Effector memory CD4-positive, alpha-beta T cell (primary cell): ENCODE measurements around the gene ADAP1.
"Not testable (repeated sequence)": the region's sequence is repeated elsewhere in the genome, so short reads cannot be mapped to it uniquely, and the experiment has no call there.

ENCODE experiments used
- DNase-seq, 3 donors: peaks; one replicate each; pipeline ENCODE4 v3.0.0-alpha.2; 2020
- H3K27ac ChIP-seq: 2 replicates; pipeline ENCODE4 v1.7.0; 2013; ENCODE audit warnings: mild to moderate bottlenecking, low read length, moderate library complexity; ENCODE audit not compliant: insufficient read depth, poor library complexity, severe bottlenecking
- H3K27me3 ChIP-seq: replicated peaks from 2 replicates; pipeline ENCODE4 v1.7.0; 2013; ENCODE audit warnings: mild to moderate bottlenecking, low read length; ENCODE audit not compliant: insufficient read depth, control insufficient read depth, poor library complexity, severe bottlenecking
- H3K36me3 ChIP-seq: 2 replicates; pipeline ENCODE4 v1.7.0; 2013; ENCODE audit warnings: mild to moderate bottlenecking, low read length, moderate library complexity; ENCODE audit not compliant: control insufficient read depth, insufficient read depth
- H3K4me1 ChIP-seq: 2 replicates; pipeline ENCODE4 v1.7.0; 2013; ENCODE audit warnings: low read length, mild to moderate bottlenecking; ENCODE audit not compliant: control insufficient read depth, insufficient read depth, poor library complexity, severe bottlenecking
- H3K4me3 ChIP-seq: 2 replicates; pipeline ENCODE4 v1.7.0; 2013; ENCODE audit warnings: low read length, low read depth, mild to moderate bottlenecking; ENCODE audit not compliant: insufficient read depth, poor library complexity, severe bottlenecking
- H3K9me3 ChIP-seq: 2 replicates; pipeline ENCODE4 v1.7.0; 2013; ENCODE audit warnings: mild to moderate bottlenecking, low read length, moderate library complexity; ENCODE audit not compliant: control insufficient read depth

The ADAP1 gene

GRCh38 chr7:913736-914520, 40.6 kb downstream of the ADAP1 start:
- H3K36me3 ChIP-seq = no peaks in the 10 kb centered on the region
- no peak for DNase-seq
- H3K4me3 ChIP-seq = no peak overlapping the region
- no peaks in the 10 kb centered on the region for H3K9me3 ChIP-seq
- no peaks in the 10 kb centered on the region for H3K27me3 ChIP-seq
- H3K4me1 ChIP-seq = peaks cover 7% of the 10 kb centered on the region
- no peak overlapping the region for H3K27ac ChIP-seq

- no peaks in the 10 kb centered on the region for H3K9me3 ChIP-seq
- H3K4me3 ChIP-seq = no peak overlapping the region
- no peaks in the 10 kb centered on the region for H3K27me3 ChIP-seq
- H3K36me3 ChIP-seq = no peaks in the 10 kb centered on the region
- peaks cover 14% of the 10 kb centered on the region for H3K4me1 ChIP-seq
- no peak for DNase-seq
- no peak overlapping the region for H3K27ac ChIP-seq
Measured at GRCh38 chr7:911791-912480, 42.5 kb downstream of the ADAP1 start.

- Histone ChIP-seq H3K9me3 (no peaks in the 10 kb centered on the region), H3K4me1 (peaks cover 14% of the 10 kb centered on the region), H3K4me3 (no peak overlapping the region), H3K27me3 (no peaks in the 10 kb centered on the region), H3K36me3 (no peaks in the 10 kb centered on the region), H3K27ac (no peak overlapping the region)
- no peak for DNase-seq
Measured at GRCh38 chr7:910931-911431, 43.5 kb downstream of the ADAP1 start.

- Histone ChIP-seq H3K9me3 (no peaks in the 10 kb centered on the region), H3K27me3 (no peaks in the 10 kb centered on the region), H3K4me1 (peaks cover 14% of the 10 kb centered on the region), H3K27ac (no peak overlapping the region), H3K36me3 (no peaks in the 10 kb centered on the region), H3K4me3 (no peak overlapping the region)
- DNase-seq = no peak
Measured at GRCh38 chr7:910441-910861, 44.0 kb downstream of the ADAP1 start.

- no peaks in the 10 kb centered on the region for H3K9me3 ChIP-seq
- peaks cover 14% of the 10 kb centered on the region for H3K4me1 ChIP-seq
- H3K36me3 ChIP-seq = no peaks in the 10 kb centered on the region
- no peak for DNase-seq
- peak overlapping the region; percentile 28 for H3K4me3 ChIP-seq
- H3K27ac ChIP-seq = no peak overlapping the region
- H3K27me3 ChIP-seq = no peaks in the 10 kb centered on the region
Measured at GRCh38 chr7:909358-910329, 44.8 kb downstream of the ADAP1 start.

- peak; percentile 29 to 44 (median 33) for DNase-seq
- not testable (repeated sequence) for H3K27me3 ChIP-seq, H3K27ac ChIP-seq, H3K9me3 ChIP-seq, H3K36me3 ChIP-seq
- Histone ChIP-seq H3K4me1 (peaks cover 14% of the 10 kb centered on the region), H3K4me3 (peak overlapping the region; percentile 31)
Measured at GRCh38 chr7:908591-909357, 45.7 kb downstream of the ADAP1 start.

- Histone ChIP-seq H3K4me3 (peak overlapping the region; percentile 31), H3K36me3 (no peaks in the 10 kb centered on the region), H3K9me3 (no peaks in the 10 kb centered on the region), H3K27me3 (no peaks in the 10 kb centered on the region), H3K27ac (no peak overlapping the region), H3K4me1 (peaks cover 14% of the 10 kb centered on the region)
- DNase-seq = no peak
Measured at GRCh38 chr7:908159-908581, 46.3 kb downstream of the ADAP1 start.

GRCh38 chr7:907158-907980, 47.1 kb downstream of the ADAP1 start:
- H3K4me3 ChIP-seq = no peak overlapping the region
- peaks cover 14% of the 10 kb centered on the region for H3K4me1 ChIP-seq
- no peak for DNase-seq
- H3K9me3 ChIP-seq = no peaks in the 10 kb centered on the region
- no peaks in the 10 kb centered on the region for H3K36me3 ChIP-seq
- H3K27me3 ChIP-seq = no peaks in the 10 kb centered on the region
- no peak overlapping the region for H3K27ac ChIP-seq
